GM12878 (cell line): ENCODE measurements around the gene SLC7A10.
"Not testable (repeated sequence)": the region's sequence is repeated elsewhere in the genome, so short reads cannot be mapped to it uniquely, and the experiment has no call there.

Experiments used
- CEBPB ChIP-seq, 2 experiments: fragments of 150-350 bp in 1 of 2; IDR thresholded peaks; 2 replicates each; pipeline ENCODE4 v1.6.1; 2012 to 2014; ENCODE audit warnings: low read depth in 2 of 2, low read length in 2 of 2, borderline replicate concordance in 1 of 2, inconsistent platforms in 1 of 2
- EZH2 ChIP-seq: IDR thresholded peaks from 2 replicates; pipeline ENCODE4 v1.6.1; 2012; ENCODE audit warnings: low read depth, mild to moderate bottlenecking, control low read depth, inconsistent platforms, low read length, borderline replicate concordance; ENCODE audit not compliant: control insufficient read depth
- FOS ChIP-seq: IDR thresholded peaks from 3 replicates; pipeline ENCODE4 v1.6.1; 2011; ENCODE audit warnings: borderline replicate concordance; ENCODE audit not compliant: insufficient read length; ENCODE audit errors: extremely low read depth
- FOXM1 ChIP-seq: IDR thresholded peaks from 2 replicates; pipeline ENCODE4 v1.6.1; 2012; ENCODE audit warnings: low read depth, mild to moderate bottlenecking, inconsistent platforms, low read length, moderate library complexity
- JUND ChIP-seq: IDR thresholded peaks from 2 replicates; pipeline ENCODE4 v1.6.1; 2012; ENCODE audit warnings: low read depth, mild to moderate bottlenecking, low read length, improper control_type of control experiment, moderate library complexity
- MEF2A ChIP-seq: IDR thresholded peaks from 2 replicates; pipeline ENCODE4 v1.6.1; 2011; ENCODE audit warnings: low read depth, mild to moderate bottlenecking, low read length, moderate library complexity; ENCODE audit not compliant: insufficient read depth
- RCOR1 ChIP-seq: conservative IDR thresholded peaks from 2 replicates; pipeline ENCODE4 v1.6.1; 2012; ENCODE audit warnings: low read depth, low read length, improper control_type of control experiment
- SP1 ChIP-seq: IDR thresholded peaks from one replicate; pipeline ENCODE4 v1.6.1; 2011; ENCODE audit warnings: low read depth, low read length
- ZNF207 ChIP-seq: fragments of 450-650 bp; IDR thresholded peaks from 2 replicates; pipeline ENCODE4 v1.6.1; 2014; ENCODE audit warnings: antibody characterized with exemption, mild to moderate bottlenecking, borderline replicate concordance
- TF ChIP-seq, protein P1 (sequence below), 3 experiments: IDR thresholded peaks in 2 of 3; conservative IDR thresholded peaks in 1 of 3; 2 replicates each; pipeline ENCODE4 v1.5.1; 2011; ENCODE audit warnings: low read depth in 3 of 3, low read length in 3 of 3, mild to moderate bottlenecking in 3 of 3, control low read depth in 2 of 3, moderate library complexity in 2 of 3, inconsistent platforms in 1 of 3, mixed read lengths in 1 of 3; ENCODE audit not compliant: control insufficient read depth in 2 of 3, insufficient read depth in 1 of 3; ENCODE audit errors: extremely low read depth in 1 of 3
- TF ChIP-seq, protein P2 (sequence below): fragments of 450-650 bp; IDR thresholded peaks from 2 replicates; pipeline ENCODE4 v1.6.1; 2017; ENCODE audit warnings: mild to moderate bottlenecking, low read depth, inconsistent platforms; ENCODE audit not compliant: poor library complexity, severe bottlenecking

DNA sequence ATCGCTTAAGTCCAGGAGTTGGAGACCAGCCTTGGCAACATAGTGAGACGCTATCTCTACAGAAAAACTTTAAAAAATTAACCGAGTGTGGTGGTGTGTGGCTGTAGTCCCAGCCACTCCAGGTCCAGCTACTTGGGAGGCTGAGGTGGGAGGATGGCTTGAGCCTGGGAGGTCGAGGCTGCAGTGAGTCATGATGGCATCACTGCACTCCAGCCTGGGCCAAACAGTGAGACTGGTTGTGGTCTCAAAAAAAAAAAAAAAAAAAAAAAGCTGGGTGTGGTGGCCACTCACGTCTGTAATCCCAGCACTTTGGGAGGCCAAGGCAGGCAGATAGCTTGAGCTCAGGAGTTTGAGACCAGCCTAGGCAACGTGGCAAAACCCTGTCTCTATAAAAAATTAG lies 59.6 kb downstream of the SLC7A10 start:
- TF ChIP-seq, protein P1, sequence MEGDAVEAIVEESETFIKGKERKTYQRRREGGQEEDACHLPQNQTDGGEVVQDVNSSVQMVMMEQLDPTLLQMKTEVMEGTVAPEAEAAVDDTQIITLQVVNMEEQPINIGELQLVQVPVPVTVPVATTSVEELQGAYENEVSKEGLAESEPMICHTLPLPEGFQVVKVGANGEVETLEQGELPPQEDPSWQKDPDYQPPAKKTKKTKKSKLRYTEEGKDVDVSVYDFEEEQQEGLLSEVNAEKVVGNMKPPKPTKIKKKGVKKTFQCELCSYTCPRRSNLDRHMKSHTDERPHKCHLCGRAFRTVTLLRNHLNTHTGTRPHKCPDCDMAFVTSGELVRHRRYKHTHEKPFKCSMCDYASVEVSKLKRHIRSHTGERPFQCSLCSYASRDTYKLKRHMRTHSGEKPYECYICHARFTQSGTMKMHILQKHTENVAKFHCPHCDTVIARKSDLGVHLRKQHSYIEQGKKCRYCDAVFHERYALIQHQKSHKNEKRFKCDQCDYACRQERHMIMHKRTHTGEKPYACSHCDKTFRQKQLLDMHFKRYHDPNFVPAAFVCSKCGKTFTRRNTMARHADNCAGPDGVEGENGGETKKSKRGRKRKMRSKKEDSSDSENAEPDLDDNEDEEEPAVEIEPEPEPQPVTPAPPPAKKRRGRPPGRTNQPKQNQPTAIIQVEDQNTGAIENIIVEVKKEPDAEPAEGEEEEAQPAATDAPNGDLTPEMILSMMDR (IDR thresholded peaks at IDR 0.05 in 2 of 3, conservative IDR thresholded peaks at IDR 0.05 in 1 of 3; ENCODE audit: control insufficient read depth in 2 of 3, extremely low read depth in 1 of 3, insufficient read depth in 1 of 3, low read depth in 3 of 3, low read length in 3 of 3) = not testable (repeated sequence)
- not testable (repeated sequence) for TF ChIP-seq FOXM1; ZNF207; RCOR1; JUND; FOS; MEF2A; SP1; EZH2; CEBPB (IDR thresholded peaks at IDR 0.05; ENCODE audit: borderline replicate concordance in 1 of 2, low read depth in 2 of 2, low read length in 2 of 2)
- TF ChIP-seq, protein P2, sequence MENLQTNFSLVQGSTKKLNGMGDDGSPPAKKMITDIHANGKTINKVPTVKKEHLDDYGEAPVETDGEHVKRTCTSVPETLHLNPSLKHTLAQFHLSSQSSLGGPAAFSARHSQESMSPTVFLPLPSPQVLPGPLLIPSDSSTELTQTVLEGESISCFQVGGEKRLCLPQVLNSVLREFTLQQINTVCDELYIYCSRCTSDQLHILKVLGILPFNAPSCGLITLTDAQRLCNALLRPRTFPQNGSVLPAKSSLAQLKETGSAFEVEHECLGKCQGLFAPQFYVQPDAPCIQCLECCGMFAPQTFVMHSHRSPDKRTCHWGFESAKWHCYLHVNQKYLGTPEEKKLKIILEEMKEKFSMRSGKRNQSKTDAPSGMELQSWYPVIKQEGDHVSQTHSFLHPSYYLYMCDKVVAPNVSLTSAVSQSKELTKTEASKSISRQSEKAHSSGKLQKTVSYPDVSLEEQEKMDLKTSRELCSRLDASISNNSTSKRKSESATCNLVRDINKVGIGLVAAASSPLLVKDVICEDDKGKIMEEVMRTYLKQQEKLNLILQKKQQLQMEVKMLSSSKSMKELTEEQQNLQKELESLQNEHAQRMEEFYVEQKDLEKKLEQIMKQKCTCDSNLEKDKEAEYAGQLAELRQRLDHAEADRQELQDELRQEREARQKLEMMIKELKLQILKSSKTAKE = not testable (repeated sequence)
